Fibroblast of skin of left quadriceps (primary cell): ENCODE results near the gene OPALIN.

ENCODE experiments used
- DNase-seq, 2 experiments: peaks; one replicate each; pipeline ENCODE4 v3.0.0-alpha.2; 2013; ENCODE audit warnings: low read depth in 2 of 2

The OPALIN gene, protein sequence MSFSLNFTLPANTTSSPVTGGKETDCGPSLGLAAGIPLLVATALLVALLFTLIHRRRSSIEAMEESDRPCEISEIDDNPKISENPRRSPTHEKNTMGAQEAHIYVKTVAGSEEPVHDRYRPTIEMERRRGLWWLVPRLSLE

DNA sequence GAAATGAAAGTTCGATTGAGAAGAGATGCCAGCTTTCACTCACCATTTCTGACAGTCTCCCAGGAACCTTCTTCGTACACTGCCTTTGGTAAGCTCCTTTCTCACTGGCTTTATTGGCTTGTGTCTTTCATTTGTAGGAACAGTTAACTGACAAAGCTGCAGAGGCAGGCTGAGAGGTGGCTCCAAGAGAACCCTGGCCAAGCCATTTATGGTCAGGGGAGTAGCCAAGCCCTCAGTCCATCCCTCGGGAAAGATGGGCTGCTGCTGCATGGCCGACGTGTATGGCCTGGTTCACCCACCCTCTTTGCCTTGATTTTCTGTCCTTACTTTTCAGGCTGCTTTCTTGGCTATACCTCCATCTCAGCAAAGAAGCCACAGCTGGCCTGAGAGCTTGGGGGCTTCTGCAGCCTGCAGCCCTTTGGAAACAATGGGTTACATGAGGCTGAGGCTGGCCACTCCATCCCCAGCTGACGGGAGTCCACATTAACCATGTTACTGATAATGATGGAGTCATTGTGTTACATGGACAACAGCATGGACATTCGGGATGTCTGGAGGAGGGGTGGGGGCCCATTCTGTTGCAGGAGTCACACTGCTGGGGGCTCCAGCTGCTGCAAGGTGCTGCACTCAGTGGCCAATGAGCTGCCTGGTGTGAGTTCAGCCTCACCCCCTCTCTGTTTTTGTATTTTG, at the start of gene OPALIN:
Gene OPALIN, minus strand, starts transcription at position 152 of the 690 bp plus-strand sequence. Its CDS starts 106 bp downstream, at position 46.
- no peak for DNase-seq

DNA sequence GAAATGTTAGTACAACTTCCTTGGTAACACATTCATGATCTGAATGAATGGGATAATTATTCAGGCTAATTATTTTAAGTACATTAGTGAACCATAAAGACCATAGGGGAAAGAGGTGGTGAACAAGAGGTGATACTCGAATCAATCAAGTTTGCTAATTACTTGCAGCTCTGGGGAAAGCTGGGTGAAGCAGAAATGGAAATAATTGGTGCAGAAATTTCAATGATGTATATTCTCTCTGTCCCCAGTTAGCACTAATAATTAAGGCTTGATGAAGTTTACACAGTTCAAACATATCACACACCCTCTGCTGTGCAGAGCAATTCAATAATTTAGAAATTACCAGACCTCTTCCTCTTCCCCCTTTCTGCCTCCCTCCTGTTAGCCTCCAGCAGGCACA, 49.4 kb upstream of the OPALIN start:
- no peak for DNase-seq

DNA sequence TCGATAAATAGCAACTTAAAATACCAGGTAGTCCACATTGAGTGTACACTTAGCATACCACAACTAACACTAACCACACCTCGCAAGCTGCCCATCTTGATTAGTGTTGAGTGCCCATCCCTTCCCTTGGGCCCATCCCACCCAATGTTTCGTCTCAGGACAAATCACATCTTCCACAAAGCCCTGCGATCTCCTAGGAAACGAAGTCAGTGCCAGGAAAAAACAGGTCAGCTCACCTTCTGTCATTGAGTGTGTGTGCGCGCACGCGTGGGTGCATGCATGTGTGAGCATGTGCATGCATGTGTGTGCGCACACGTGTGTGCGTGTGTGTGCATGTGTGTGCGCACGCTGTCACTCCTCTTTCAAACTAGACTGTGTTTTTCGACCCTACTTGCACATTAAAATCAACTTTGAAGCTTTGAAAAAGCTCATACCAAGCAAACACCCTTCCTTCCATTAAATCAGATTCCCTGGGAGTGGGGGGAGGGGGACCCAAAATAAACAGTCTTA, 48.8 kb upstream of the OPALIN start:
- no peak for DNase-seq

DNA sequence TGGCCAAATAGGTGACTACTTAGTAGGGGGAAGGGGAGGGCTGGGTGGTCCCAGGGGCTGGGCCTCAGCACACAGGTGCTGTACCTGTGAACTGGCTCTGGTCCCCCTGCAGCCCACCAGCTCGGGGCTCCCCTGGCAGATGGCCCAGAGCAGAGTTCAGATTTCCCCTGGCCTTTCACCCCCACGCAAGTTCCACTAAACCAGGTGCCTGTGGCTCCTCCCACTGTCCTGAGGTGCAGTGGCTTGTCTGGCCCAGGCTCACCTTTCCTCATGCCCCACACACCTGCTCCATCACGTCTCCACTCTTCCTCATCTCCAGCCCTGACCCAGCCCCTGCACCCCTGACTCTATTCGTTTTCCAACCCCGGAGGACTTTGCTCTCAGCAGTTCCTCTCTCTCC, 47.3 kb upstream of the OPALIN start:
- DNase-seq: no peak

DNA sequence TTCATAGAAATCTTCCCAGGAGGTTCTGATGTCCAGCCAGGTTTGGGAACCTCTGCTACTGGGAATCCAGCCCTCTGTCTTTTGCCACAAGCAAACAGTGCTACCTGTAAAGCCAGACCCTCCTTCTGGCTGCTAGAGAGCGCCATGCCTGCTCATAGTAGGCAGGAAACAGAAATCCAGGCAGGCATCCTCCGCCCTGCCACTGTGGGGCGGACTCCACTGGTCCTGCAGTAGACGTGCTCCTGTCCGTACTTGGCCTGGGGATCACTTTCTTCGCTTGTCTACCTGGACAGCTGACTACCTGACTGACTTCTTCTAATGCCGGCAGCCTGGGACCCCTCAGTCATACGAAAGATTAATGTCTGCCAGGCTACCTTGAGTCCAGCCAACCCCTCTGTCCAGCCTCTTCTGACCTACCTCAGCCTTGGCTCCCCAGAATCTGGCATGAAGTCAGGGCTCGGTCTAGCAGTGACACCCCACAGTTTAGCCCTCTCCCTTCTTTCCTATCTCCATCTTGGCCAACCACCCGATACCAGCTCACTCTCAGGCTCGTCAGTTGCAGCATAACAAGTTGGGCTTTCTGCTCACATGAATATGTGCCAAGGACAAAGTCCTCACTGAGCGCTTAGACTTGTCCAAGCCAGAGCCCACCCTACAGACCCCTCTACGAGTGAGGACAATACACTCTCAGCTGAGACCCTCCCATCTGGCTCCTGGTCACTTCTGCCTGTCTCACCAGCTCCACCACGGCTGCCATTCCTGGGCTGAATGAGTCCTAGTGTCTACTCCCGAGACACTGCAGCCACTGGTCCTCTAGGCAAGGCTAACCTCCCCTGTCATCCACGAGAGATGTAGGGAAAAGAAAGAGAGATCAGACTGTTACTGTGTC, 43.9 kb upstream of the OPALIN start:
- no peak for DNase-seq

DNA sequence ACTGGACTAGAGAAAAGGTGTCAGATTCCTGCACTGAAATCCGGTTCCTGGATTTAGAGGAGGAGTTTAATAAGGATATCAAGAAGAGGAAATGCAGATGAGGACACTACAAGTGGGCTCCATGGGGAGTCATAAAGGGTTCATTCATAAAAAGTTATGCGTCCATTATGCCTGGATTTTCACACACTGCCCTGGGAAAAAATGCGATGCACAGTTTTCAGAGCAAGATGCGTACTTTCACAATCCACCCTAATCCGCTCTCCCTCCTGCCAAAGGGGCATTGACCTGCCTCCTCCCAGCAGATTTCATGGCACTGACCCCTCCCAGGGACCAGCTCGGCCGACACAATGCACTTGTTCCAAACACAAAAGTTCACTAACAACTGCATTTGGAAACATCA, 42.2 kb upstream of the OPALIN start:
- no peak for DNase-seq

DNA sequence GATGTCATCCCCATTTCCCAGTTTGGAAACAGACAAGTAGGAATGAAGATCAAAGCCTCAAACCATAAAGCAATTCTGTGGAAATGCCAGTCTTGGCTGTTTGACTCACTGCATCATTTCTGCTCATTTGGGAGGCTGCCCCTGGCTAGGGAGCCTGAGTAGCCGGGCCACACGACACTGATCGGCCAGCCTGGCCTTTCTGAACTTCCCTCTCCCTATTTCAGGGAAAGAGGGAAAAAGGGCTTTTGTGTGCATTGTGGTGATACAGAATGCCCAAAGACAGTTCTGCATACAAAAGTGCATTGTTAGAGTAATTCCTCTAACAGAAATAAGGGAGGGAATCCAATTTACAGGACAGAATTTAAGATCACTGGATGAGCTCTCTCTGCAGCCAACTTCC, 41.7 kb upstream of the OPALIN start:
- DNase-seq: no peak

DNA sequence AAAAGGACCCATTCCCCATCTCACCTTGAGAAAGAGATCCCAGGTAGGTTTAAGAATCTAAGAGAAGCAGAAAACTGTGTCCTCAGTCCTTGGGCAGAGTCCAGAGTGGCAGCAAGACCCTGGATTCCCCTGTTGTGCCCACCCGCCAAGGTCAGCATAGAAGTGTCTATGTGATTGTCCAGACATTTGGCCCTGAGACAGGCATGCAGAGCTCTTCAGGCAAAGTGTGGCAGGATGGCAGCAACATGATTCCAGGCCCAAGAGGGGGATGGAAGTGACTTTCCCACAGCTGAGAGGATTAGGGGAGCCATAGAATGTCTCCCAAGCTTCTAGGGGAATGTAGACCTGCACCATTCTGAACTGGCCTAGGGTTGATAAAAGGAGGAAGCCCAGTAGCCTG, 39.1 kb upstream of the OPALIN start:
- DNase-seq: no peak

DNA sequence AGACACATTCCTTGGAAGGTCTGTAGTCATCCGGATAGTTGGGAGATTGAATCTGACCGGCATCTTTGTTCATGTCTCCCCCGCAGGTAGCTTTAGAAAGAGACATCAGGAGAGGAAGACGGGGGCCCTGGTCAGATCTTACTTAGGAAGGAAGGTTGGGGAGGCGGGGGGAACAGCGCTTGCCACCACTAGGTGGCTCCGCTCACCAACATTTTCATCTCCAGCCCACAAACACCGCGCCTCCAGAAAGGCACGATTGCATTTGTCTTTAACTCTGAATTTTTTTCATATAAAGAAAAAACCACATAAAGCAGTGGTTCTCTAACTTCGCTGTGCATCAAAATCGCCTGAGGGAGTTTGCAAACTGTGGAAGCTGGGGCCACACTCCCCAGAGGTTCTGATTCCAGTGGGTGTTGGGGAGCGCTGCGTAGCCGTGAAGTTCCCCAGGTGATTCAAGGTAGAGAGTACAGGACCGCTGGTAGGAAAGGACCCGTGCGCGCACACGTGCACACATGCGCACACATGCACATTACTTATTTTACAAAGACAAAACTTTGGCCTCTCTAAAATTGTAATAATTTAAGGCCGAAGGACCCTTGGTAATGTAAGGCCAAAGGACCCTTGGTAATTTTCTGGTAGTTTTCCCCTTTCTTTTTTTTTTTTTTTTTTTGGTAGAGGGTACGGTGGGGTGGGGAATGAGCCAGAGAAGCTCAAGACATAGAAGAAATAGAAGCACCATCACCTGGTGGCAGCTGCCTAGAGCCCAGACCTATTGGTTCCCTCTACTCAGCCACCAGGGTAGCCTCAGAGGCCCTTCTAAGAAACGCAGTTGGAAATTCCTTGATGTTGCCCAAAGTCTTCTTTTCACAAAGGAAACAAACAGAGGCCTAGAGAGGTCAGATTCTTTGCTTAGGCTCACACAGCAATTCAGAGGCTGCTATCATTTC, 37.4 kb upstream of the OPALIN start:
- DNase-seq: peak in 1 of 2 experiments; percentile 28

DNA sequence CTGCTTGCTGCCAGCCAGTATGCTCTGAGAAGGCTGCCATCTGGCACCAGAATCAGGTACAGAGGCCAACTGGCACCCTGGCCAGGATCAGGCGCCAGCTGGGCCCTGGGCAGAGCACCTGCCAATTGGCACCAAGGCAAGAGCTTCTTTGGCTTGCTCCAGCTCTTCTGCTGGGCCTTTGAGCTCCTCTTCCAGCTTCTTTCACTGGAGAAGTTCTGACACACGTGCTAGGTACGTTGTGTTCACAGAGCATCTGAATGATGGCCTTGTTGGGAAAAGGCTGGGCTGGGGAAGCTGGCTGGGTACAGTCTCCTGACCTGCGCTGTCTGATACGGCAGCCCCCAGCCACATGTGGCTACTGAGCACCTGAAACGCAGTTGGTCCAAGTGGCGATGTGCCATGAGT, 31.7 kb upstream of the OPALIN start:
- no peak for DNase-seq

DNA sequence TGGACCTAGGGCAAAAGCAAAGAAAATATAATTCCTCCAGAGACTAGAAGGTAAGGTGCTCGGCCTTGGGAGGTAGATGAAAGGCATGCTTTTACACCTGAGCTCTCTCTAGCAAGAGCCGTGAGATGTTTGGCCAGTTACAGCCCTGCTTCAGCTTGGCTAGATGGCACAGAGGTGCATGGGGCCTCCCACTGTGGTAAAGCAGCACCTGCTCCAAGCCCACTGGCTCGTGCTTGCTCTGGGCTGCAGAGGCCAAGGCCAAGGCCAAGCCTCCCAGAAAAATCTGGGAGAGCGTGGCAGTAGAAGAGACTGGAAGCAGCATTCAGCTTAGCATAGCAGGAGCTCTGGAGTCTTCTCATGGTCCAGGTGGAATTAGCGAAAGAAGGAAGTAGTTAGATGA, 31.0 kb upstream of the OPALIN start:
- DNase-seq: no peak

DNA sequence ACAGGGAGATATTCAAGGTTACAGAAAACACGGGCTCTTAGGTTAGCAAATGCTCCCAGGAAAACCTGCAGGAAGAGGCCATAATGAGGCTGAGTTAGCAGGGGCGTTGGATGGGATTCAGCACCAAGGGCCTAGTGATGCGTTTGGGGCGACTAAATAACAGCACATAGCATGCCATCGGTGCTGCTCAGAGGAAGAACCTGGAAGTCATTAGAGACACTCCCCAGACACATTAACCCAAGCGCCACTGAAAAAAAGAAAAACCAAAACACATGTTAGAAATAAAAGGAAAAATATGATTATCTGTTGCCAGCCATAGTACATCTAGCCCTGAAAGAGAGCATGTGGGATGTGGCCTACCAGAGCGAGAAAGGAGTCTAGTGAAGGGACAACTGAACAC, 28.8 kb upstream of the OPALIN start:
- DNase-seq: peak; percentile 65 to 71

DNA sequence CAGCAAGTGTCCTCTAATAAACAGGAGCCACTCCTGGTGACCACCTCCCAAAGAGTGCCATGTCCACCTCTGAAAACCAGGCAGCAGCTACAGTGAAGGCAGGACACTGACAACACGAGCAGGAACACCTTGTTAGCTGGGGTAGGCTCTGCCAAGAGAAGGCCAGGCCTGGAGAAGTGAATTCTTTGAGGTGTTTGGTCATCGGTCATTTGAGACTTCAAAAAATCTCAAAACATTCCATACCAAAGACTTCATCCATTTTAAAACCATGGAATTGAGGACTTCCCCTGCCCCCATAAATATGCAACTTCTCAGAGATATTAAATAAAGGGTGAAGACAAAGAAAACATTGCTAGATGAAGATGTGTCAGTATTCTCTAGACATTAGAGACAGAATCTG, 28.4 kb upstream of the OPALIN start:
- DNase-seq: peak; percentile 33 to 44

DNA sequence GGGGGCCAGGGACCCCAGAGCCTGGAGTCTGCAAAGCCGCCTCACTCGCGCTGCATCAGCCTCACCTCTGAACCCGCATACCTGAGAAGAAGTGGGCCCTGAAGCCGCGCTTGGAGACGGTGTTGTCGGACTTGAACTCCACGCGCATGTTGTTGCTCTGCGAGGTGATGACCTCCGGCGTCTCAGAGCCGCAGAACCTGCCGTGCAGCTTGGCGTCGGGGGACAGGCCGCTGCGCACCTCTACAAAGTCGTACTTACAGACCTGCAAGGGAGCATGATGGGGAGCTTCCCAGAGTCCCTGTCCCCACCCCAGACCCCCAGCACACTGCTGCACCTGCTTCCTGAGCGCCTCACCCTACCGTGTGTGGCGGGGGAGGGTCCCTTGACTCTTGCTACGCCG, 25.7 kb upstream of the OPALIN start:
- DNase-seq: no peak

DNA sequence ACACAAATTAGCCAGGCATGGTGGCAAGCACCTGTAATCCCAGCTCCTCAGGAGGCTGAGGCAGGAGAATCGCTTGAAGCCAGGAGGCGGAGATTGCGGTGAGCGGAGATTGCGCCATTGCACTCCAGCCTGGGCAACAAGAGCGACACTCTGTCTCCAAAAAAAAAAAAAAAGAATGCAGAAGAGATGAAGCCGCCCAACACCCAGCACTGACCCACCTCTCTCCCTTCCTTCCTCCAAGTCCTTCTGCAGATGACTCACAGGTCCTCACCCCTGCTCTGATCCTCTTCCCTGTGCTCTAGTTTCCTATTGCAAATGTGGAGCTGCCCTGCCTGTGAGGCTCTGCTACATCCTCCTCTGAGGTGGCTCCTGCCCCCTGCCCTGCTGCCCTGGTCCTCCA, 22.0 kb upstream of the OPALIN start:
- no peak for DNase-seq

DNA sequence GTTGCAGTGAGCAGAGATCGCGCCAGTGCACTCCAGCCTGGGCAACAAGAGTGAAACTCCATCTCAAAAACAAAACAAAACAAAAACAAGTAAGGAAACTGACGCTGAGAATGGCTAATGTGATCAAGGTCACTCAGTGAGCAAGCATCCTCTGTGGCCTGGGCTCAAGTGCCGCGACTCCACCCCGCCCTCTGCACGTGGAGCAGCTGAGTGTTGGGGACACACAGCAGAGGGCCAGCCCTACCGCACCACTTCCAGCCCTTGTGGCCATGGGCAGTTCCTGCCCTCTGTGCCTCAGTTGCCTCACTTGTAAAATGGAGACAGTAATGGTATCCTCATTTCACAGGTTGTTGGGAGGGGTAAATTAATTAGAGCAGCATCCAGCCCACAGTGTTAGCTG, 21.0 kb upstream of the OPALIN start:
- no peak for DNase-seq

DNA sequence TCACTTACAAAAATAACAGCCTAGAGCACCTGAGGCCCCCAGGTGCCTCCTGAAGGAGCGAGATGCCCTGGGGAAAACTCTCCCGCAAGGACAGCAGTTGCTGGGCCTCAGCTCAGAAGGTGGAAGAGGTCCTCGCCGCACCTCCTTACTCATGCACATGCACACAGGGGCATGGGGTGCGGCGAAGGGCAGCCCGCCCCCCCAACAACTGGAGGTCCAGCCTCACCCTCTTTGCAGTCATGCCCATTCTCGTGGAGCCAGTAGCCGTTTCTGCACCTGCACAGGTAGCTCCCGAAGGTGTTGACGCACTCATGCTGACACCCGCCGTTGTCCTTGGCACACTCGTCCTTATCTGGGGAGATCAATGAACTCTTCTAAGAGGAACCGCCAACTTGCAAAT, 19.9 kb upstream of the OPALIN start:
- no peak for DNase-seq

DNA sequence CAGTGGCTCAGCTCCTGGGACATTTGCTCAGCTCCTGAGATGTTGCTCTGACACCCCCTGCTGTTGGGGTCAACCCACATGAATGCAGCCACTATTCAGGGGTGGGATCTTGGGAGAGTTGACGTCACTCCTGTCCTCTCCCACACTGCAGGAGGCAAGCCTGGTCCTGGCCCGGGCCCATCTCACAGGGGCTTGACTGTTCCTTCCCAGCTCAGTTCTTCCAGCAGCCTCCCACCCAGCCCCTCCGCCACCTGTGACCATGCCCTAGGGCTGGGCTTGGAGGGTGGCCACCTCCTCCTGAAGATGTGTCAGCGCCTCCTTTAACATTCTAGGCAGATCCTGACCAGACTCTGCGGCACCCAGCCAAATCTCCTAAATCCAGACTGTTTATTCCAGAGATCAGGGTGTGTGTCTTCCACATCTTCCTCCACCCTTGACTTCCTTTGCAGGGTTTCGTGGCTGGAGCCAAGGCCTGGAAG, 19.1 kb upstream of the OPALIN start:
- no peak for DNase-seq

DNA sequence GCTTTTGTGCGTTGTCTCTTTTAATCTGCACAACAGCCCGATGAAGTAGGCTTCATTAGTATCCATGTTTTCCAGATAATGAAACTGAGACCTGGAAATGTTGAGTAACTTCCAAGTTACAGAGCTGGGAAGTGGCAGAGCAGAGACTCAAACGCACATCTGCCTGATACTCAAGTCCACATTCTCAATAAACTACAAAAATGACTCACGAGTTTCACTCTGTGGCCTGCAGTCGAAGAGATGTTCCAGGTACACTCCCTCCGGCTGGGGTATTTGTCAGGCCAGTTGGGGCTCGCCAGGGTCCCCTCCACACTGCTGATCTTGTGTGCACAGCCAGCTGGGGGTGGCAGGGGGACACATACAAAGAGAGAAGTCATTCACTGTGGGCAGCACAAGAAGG, 17.7 kb upstream of the OPALIN start:
- DNase-seq: no peak

DNA sequence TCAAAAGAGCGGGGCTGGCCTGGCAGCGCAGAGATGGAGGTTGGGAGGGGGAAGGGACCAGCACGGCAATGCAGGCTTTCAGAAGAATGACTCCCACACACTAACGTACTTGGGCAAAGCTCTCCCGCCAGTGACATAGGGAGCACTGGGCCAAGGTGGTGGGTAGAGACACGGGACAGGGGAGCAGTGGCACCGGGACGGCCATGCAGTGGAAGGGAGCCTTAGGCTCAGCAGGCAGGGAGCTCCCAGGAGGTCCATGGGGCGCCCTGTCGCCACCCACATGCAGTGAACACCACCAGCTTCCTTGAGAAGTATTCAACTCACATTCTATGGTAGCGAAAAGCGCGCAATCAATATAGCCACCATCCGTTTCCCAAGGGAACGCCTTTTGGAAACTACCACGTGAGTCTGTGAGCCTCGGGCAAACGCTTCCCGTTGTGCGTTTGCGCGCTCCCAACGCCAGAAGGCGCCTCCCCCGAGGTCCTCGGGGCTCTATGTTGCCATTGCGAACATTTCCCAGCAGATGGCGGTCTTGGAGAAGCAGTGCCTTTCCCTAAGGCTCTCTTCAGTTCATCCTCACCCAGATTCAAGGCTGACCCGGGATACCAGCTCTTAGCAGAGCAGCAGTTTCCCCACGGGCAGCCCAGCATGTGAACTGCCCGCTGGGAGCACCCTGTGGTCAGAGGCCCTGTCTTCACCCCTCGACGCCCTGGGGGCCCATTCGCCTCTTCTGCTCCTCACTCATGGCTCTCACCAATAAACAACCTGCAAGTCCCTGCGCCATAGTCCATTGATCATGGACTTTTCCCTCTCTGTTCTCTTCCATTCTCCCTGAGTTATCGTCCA, 16.4 kb upstream of the OPALIN start:
- DNase-seq: peak; percentile 72 to 77

DNA sequence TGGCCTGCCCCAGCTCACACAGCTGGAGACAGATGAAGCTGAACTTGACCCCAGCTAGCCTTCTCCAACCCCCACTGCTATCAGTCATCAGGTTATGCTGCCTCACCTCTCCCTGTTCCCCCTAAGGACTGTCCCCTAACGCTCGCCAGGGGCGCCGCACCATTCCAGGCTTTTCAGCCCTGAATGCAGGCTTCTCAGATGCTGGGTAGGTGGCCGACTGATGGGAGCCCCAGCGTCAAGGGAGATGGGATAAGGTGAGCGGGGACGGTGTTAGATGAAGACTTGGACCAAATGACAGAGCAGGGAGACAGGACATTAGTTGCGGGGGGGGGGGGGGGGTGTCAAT, 15.8 kb upstream of the OPALIN start:
- no peak for DNase-seq
